Smooth muscle cell (in vitro differentiated cells): ENCODE results near the gene C1QTNF9. TPM values are rescaled to one million over a fixed set of nuclear protein-coding genes. Genes with fewer than 3 reads are reported as not detected.
"Not testable (repeated sequence)": the region's sequence is repeated elsewhere in the genome, so short reads cannot be mapped to it uniquely, and the experiment has no call there.

ENCODE experiments used
- DNase-seq: peaks from one replicate; lab custom pipeline; 2025; ENCODE audit not compliant: unreplicated experiment; lab: John Stamatoyannopoulos, UW
- H2AFZ ChIP-seq: fragments of 200-600 bp; sonication (generic); 2 replicates; pipeline ENCODE4 v1.6.0; 2016; ENCODE audit warnings: antibody characterized with exemption, low read depth, mild to moderate bottlenecking
- H3F3A ChIP-seq: fragments of 200-600 bp; sonication (generic); 2 replicates; pipeline ENCODE4 v1.6.0; 2017; ENCODE audit warnings: antibody characterized with exemption, low read depth
- H3K27ac ChIP-seq: fragments of 200-600 bp; sonication (generic); 2 replicates; pipeline ENCODE4 v1.5.1; 2016; ENCODE audit warnings: low read depth, mild to moderate bottlenecking
- H3K27me3 ChIP-seq: fragments of 200-600 bp; sonication (generic); 2 replicates; pipeline ENCODE4 v1.6.1; 2016; ENCODE audit warnings: low read depth, mild to moderate bottlenecking
- H3K36me3 ChIP-seq: fragments of 200-600 bp; sonication (generic); 2 replicates; pipeline ENCODE4 v1.5.1; 2016; ENCODE audit warnings: low read depth
- H3K4me1 ChIP-seq: fragments of 200-600 bp; sonication (generic); 2 replicates; pipeline ENCODE4 v1.5.1; 2016; ENCODE audit warnings: low read depth
- H3K4me2 ChIP-seq: fragments of 200-600 bp; sonication (generic); 2 replicates; pipeline ENCODE4 v1.6.0; 2016; ENCODE audit warnings: mild to moderate bottlenecking
- H3K4me3 ChIP-seq: fragments of 200-600 bp; sonication (generic); 2 replicates; pipeline ENCODE4 v1.5.1; 2016; ENCODE audit warnings: mild to moderate bottlenecking
- H3K79me2 ChIP-seq: fragments of 200-600 bp; sonication (generic); 2 replicates; pipeline ENCODE4 v1.6.0; 2016; ENCODE audit warnings: low read depth, mild to moderate bottlenecking
- H3K9ac ChIP-seq: fragments of 200-600 bp; sonication (generic); 2 replicates; pipeline ENCODE4 v1.6.0; 2016; ENCODE audit warnings: low read depth
- H3K9me3 ChIP-seq: fragments of 200-600 bp; sonication (generic); replicated peaks from 2 replicates; pipeline ENCODE4 v1.5.1; 2016; ENCODE audit warnings: low read depth
- H4K20me1 ChIP-seq: fragments of 200-600 bp; sonication (generic); 2 replicates; pipeline ENCODE4 v1.6.0; 2016; ENCODE audit warnings: low read depth
- WGBS: methylation state at CpG from one replicate; pipeline ENCODE4 v1.1.7; 2016; ENCODE audit warnings: low lambda C conversion rate; 5-methylcytosine and 5-hydroxymethylcytosine counted together
- polyA plus RNA-seq: library from polyadenylated mRNA; unstranded; fragments of >200 nt; fragmentation: Nextera tagmentation; extraction: Ambion mirVana; gene quantifications from 2 replicates; pipeline ENCODE4 v1.2.1, GENCODE V29; 2016
- total RNA-seq: library from RNA; depleted of rRNA; stranded (reverse); fragments of >200 nt; gene quantifications from 2 replicates; pipeline ENCODE4 v1.2.3, GENCODE V29; 2014
- TF ChIP-seq, protein P1 (sequence below): fragments of 200-600 bp; sonication (generic); IDR thresholded peaks from 2 replicates; pipeline ENCODE4 v1.5.1; 2017; ENCODE audit warnings: borderline replicate concordance, mild to moderate bottlenecking, antibody characterized with exemption; ENCODE audit not compliant: insufficient read depth, poor library complexity, severe bottlenecking

Gene C1QTNF9
- total and polyA plus RNA-seq, 2 experiments from 2014 or later: not detected

DNA sequence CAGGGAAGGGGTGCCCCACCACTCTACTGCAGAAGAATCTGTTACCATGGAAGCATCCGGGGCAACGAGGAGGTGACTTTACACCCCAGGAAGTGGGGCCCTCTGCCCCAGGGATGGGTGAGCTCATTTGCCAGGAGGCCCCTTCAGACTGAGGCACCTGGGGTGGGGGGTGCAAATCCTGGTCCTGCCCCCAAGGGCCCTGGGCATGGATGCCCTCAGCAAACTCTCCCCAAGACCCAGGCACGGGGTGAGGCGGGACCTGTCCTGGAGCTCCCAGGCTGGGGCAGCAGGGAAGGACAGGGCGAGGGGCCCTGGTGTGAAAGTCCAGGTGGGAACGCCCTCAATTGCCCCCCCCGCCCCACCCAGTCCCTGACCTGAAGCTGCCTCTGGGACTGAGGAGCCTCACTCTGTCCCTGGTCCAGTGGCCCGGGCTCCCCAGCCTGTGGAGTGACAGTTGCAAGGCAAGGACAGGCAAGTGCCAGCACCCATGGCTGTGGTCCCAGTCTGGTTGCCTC lies 52.5 kb downstream of the C1QTNF9 start:
- H3K9me3 ChIP-seq: no peaks in the 10 kb centered on the region
- no peak overlapping the region for H2AFZ ChIP-seq
- no peak overlapping the region for H3K9ac ChIP-seq
- H3K4me1 ChIP-seq: no peaks in the 10 kb centered on the region
- no peak overlapping the region for H3K4me3 ChIP-seq
- H3K27me3 ChIP-seq: no peaks in the 10 kb centered on the region
- no peaks in the 10 kb centered on the region for H3K36me3 ChIP-seq
- no peak overlapping the region for H3K27ac ChIP-seq
- 75% methylated on average over 7 of the region's 8 CpGs for WGBS
- no peak for DNase-seq
- TF ChIP-seq, protein P1, sequence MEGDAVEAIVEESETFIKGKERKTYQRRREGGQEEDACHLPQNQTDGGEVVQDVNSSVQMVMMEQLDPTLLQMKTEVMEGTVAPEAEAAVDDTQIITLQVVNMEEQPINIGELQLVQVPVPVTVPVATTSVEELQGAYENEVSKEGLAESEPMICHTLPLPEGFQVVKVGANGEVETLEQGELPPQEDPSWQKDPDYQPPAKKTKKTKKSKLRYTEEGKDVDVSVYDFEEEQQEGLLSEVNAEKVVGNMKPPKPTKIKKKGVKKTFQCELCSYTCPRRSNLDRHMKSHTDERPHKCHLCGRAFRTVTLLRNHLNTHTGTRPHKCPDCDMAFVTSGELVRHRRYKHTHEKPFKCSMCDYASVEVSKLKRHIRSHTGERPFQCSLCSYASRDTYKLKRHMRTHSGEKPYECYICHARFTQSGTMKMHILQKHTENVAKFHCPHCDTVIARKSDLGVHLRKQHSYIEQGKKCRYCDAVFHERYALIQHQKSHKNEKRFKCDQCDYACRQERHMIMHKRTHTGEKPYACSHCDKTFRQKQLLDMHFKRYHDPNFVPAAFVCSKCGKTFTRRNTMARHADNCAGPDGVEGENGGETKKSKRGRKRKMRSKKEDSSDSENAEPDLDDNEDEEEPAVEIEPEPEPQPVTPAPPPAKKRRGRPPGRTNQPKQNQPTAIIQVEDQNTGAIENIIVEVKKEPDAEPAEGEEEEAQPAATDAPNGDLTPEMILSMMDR: no peak
- no peaks in the 10 kb centered on the region for H3F3A ChIP-seq
- H3K4me2 ChIP-seq: no peak overlapping the region
- H3K79me2 ChIP-seq: no peaks in the 10 kb centered on the region
- H4K20me1 ChIP-seq: no peaks in the 10 kb centered on the region

DNA sequence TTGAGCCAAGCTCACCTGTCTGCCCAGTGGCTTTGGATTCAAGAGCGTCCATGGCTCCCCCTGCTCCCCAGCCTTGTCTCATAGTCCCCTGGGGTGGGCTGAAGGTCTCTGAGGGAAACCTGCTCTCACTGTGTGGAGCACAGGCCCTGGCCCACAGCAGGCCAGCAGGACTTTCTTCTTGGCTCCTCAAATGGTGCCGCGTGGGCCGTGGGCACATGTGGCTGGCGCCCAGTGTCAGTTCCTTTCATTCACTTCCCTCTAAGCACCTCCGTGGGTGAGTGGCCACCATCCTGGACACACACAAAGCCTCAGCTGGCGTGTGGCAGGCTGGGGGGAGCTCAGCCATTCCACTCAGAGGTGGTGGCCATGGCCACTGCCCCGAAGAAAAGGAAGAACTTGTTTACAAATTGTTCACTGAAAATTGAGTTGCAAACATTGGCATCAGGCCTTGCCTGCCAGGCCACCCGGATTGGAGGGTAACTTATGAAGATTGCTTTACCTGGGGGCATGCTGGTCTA lies 53.1 kb downstream of the C1QTNF9 start:
- Histone ChIP-seq H2AFZ (no peak overlapping the region), H3F3A (no peaks in the 10 kb centered on the region), H3K9me3 (no peaks in the 10 kb centered on the region), H3K4me1 (no peaks in the 10 kb centered on the region), H3K9ac (no peak overlapping the region), H3K79me2 (no peaks in the 10 kb centered on the region), H3K27ac (no peak overlapping the region), H3K27me3 (no peaks in the 10 kb centered on the region), H4K20me1 (no peaks in the 10 kb centered on the region), H3K36me3 (no peaks in the 10 kb centered on the region), H3K4me2 (no peak overlapping the region), H3K4me3 (no peak overlapping the region)
- TF ChIP-seq, protein P1: no peak
- no peak for DNase-seq
- WGBS: 92% methylated on average over 9 of the region's 9 CpGs

DNA sequence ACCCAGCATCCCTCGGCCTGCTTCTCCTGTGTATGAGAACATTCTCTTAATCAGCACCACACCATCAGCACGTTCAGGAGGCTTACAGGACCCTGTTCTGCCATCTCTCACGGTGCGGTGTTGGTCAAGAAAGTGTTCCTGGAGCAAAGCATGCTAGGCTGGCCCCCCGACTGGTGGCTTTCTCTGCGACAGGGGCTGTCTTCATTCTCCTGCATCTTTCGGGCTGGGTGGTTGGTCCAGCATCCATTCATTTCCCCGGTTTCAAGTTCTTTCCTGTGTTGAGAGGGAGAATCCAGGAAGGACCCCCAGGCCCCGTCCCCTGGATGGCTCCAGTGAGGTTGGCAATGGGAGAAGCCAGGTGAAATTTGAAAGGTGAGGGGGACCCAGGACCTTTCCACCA lies 55.8 kb downstream of the C1QTNF9 start:
- no peaks in the 10 kb centered on the region for H3F3A ChIP-seq
- H3K79me2 ChIP-seq: no peaks in the 10 kb centered on the region
- no peaks in the 10 kb centered on the region for H3K36me3 ChIP-seq
- WGBS: 78% methylated on average over 9 of the region's 9 CpGs
- no peaks in the 10 kb centered on the region for H3K27me3 ChIP-seq
- H3K4me1 ChIP-seq: no peaks in the 10 kb centered on the region
- DNase-seq: no peak
- no peaks in the 10 kb centered on the region for H3K9me3 ChIP-seq
- no peaks in the 10 kb centered on the region for H4K20me1 ChIP-seq
- no peak overlapping the region for H3K27ac ChIP-seq
- no peak overlapping the region for H3K4me3 ChIP-seq
- no peak overlapping the region for H3K9ac ChIP-seq
- H3K4me2 ChIP-seq: no peak overlapping the region
- H2AFZ ChIP-seq: no peak overlapping the region
- TF ChIP-seq, protein P1: no peak

DNA sequence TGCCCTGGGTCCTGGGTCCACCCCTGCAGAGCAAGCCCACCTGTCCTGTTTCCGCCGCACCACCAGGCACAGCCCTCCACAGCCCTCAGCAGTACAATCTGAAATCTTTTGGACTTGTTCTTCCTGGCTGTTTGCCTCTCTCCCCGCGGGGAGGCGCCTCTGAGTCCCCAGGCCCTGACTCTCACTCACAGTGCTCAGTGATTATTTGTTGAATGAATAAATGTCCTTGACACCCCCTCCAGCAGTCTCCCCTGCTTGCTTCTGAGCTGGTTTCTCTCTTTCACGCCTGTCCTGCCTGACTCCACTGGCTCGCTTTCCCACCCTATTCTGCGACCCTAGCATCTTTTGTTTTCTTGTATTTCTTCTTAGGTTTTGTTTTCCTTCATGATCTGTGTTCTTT lies 56.9 kb downstream of the C1QTNF9 start:
- not testable (repeated sequence) for H3K4me1 ChIP-seq, H3K4me2 ChIP-seq, H3K27ac ChIP-seq, DNase-seq, H3K27me3 ChIP-seq, H3F3A ChIP-seq, H3K4me3 ChIP-seq, H4K20me1 ChIP-seq, H3K36me3 ChIP-seq, H2AFZ ChIP-seq, H3K79me2 ChIP-seq, H3K9me3 ChIP-seq, H3K9ac ChIP-seq
- WGBS: 95% methylated on average over 6 of the region's 8 CpGs

DNA sequence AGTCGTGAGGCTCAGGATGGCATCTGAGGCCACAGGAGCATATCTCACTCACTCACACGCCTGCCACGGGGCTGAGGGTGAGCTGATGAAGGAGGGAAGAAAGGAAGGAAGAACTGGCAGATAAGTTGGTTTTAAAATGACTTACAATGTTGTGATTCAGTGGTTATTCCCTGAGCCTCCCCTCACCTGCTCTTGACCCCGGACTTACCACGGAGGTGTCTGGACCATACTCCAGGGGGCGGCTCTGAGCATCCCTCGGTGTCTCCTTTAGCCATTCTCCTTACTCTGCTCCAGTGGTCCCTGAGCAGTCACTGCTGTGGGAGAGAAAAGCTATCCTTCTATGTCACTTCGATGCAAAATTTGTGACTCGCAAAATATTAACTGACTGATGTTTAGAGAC lies 61.9 kb downstream of the C1QTNF9 start:
- H3K9ac ChIP-seq, H3K79me2 ChIP-seq, H4K20me1 ChIP-seq, H2AFZ ChIP-seq, H3K4me3 ChIP-seq, DNase-seq, H3K27me3 ChIP-seq, H3K36me3 ChIP-seq, H3K27ac ChIP-seq, H3K4me2 ChIP-seq, H3K9me3 ChIP-seq, H3K4me1 ChIP-seq, H3F3A ChIP-seq: not testable (repeated sequence)
- WGBS: 84% methylated on average over 9 of the region's 9 CpGs
